Right lobe of liver (tissue), 6 donors: Measurements from ENCODE around the gene FGF14. TPM values are rescaled to one million over a fixed set of nuclear protein-coding genes. Genes with fewer than 3 reads are reported as not detected.

ENCODE experiments used
- ATAC-seq, 4 donors: fragments of 200-7000 bp; cut with Tn5 transposase; one replicate each; pipeline ENCODE4 v1.9.1; 2020; ENCODE audit warnings: mild to moderate bottlenecking in 4 of 4, moderate library complexity in 4 of 4
- DNase-seq, 3 donors: peaks; one replicate each; pipeline ENCODE4 v3.0.0-alpha.2; 2020
- H3K27ac ChIP-seq, 3 donors: fragments of 200-600 bp; one replicate each; pipeline ENCODE4 v1.8.0; 2022
- H3K27me3 ChIP-seq, 2 donors: fragments of 200-600 bp; one replicate each; pipeline ENCODE4 v1.8.0; 2022
- H3K36me3 ChIP-seq, 4 donors: fragments of 200-600 bp; sonication (generic) in 1 of 4; one replicate each; pipeline versions ENCODE4 v1.5.1 to v1.8.0; 2017 to 2022; ENCODE audit warnings: control low read depth in 1 of 4
- H3K4me1 ChIP-seq, 4 donors: fragments of 200-600 bp; sonication (generic) in 1 of 4; one replicate each; pipeline versions ENCODE4 v1.5.1 to v1.8.0; 2017 to 2022; ENCODE audit warnings: control low read depth in 1 of 4
- H3K4me3 ChIP-seq, 3 donors: fragments of 200-600 bp; one replicate each; pipeline ENCODE4 v1.8.0; 2022
- H3K9me3 ChIP-seq, 4 donors: fragments of 200-600 bp; sonication (generic) in 1 of 4; one replicate each; pipeline versions ENCODE4 v1.5.1 to v1.8.0; 2017 to 2022; ENCODE audit warnings: control low read depth in 1 of 4
- CTCF ChIP-seq, 4 donors: fragments of 200-600 bp in 3 of 4; fragments of 450-650 bp in 1 of 4; IDR thresholded peaks; one replicate each; pipeline versions ENCODE4 v1.5.1 to v1.8.0; 2016 to 2022; ENCODE audit warnings: antibody characterized with exemption in 4 of 4, mild to moderate bottlenecking in 2 of 4
- POLR2A ChIP-seq: fragments of 450-650 bp; IDR thresholded peaks from one replicate; pipeline ENCODE4 v1.6.1; 2017; ENCODE audit warnings: antibody characterized with exemption, mild to moderate bottlenecking
- WGBS: methylation state at CpG from one replicate; pipeline ENCODE4 v1.1.6; 2018; ENCODE audit warnings: low coverage, low lambda C conversion rate; ENCODE audit not compliant: insufficient coverage; ENCODE audit errors: missing lambda C conversion rate; 5-methylcytosine and 5-hydroxymethylcytosine counted together
- intact Hi-C, 2 donors: fragments of 100-400 bp; cut with DNase I; formaldehyde crosslinking; loops; one replicate each; pipeline versions ENCODE4 v1.11.2 to v1.14.1; 2022
- long read RNA-seq: library from polyadenylated mRNA; unstranded; transcript quantifications from one replicate; pipeline ENCODE4 v2.0.0, GENCODE V29; 2019
- total RNA-seq, 6 experiments: library from RNA; depleted of rRNA in 2 of 6; stranded (reverse); fragments of >200 nt in 2 of 6; fragmentation: NEBNext Ultra II Directional in 3 of 6; extraction: Animal tissue kit (Norgen Biotek cat#: 25700) in 3 of 6; gene quantifications; one replicate each; pipeline versions ENCODE4 v1.1.0 to v1.2.4, GENCODE V29; 2016 to 2023
- donor health status: DM: no; HTN: yes; CAD: no.
- donor health status: DM: no; HTN: no; CAD: no.
- donor health status: DM: no; HTN: no; CAD: no.
- donor health status: DM: no; HTN: yes; CAD: no.
- donor health status: DM: no; HTN: yes; CAD: no.

The FGF14 gene
- 1 to 10 TPM in 4 of 6 experiments, under 1 TPM in 2; 0.42 to 6.3 (median 1.2) TPM for total RNA-seq
- long read RNA-seq, partial matches to known transcripts, result 0 of 1 reads
- long read RNA-seq, other reads (novel, unspliced or antisense), result 1 of 1 reads

DNA sequence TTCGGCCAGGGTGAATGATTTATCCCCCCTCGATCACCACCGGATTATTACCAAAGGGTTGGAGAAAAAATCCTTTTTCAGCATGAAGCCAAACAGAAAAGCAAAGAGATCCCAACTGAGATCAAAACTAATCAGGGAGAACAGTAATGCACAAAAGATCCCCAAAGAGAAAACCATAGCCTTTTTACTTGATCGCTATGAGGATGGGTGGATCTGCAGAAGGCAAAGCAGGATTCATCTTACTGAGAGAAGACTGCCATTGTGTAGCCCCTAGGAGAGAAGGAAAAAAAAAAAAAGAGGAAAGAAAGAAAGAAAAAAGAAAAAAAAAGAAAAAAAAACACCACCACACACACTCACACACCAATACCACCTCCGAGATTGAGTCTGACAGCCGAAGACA, at the start of gene FGF14:
FGF14 (minus strand) TSS at position 283 of the 400 bp plus-strand sequence.
- WGBS, result 4% methylated on average over 6 of the region's 6 CpGs
- H3K27me3 ChIP-seq, result no peaks in the 10 kb centered on the region
- no peaks in the 10 kb centered on the region for H3K9me3 ChIP-seq
- no peak for TF ChIP-seq POLR2A
- TF ChIP-seq CTCF (IDR thresholded peaks at IDR 0.05), result no peak
- no peaks in the 10 kb centered on the region for H3K36me3 ChIP-seq
- H3K4me3 ChIP-seq, result peak within 1 kb of the TSS; percentile 38 to 67 (median 60)
- intact Hi-C loops, result no loop called here
- H3K27ac ChIP-seq, result no peak within 1 kb of the TSS
- ATAC-seq (no peak), DNase-seq (no peak)
- H3K4me1 ChIP-seq, result peaks cover 0 to 10% (median 0%) of the 10 kb centered on the region in 4 donors

DNA sequence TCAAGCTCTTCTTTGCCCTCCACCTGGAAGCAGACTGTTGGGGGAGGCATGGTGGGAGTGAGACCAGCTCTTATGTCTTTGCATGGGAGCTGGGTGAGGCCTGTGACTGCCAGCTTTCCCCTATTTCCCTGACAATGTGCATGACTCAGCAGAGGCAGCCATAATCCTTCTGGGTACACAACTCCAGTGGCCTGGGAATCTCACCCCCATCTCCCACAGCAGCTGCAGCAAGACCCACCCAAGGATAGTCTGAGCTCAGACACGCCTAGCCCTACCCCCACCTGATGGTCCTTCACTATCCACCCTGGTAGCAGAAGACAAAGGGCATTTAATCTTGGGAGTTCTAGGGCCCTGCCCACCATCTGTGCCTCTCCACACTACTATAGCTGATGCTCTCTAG, 41.4 kb upstream of the FGF14 start:
- no peak for TF ChIP-seq CTCF (IDR thresholded peaks at IDR 0.05)
- no peak for TF ChIP-seq POLR2A
- H3K27ac ChIP-seq, result no peak overlapping the region
- no peak for ATAC-seq
- no peak for DNase-seq
- H3K4me1 ChIP-seq, result peaks cover 0 to 10% (median 0%) of the 10 kb centered on the region in 4 donors
- H3K9me3 ChIP-seq, result no peaks in the 10 kb centered on the region
- no peaks in the 10 kb centered on the region for H3K27me3 ChIP-seq
- WGBS, result no CpG with 5 or more reads among the region's 1 CpG
- intact Hi-C loops, result no loop called here
- no peak overlapping the region for H3K4me3 ChIP-seq
- no peaks in the 10 kb centered on the region for H3K36me3 ChIP-seq

DNA sequence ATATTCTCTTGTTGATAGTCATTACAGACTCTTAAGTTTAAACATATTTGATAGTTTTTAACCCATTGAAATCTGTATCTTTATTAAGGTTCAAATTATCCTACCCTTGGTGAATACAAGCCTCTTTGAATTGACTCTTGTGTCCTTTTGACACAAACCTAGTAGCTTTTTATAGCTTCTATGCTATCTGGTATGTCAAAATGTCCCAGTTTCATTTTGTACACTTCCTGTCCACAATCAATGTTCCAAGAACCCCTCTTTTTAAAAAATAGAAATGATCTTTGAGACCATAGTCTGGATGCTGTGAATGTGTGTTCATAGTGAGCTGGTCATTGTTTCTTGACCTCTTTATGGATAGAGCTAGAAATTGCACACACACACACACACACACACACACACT, 39.2 kb upstream of the FGF14 start:
- Histone ChIP-seq H3K9me3 (no peaks in the 10 kb centered on the region), H3K27ac (no peak overlapping the region), H3K4me3 (no peak overlapping the region), H3K36me3 (no peaks in the 10 kb centered on the region), H3K4me1 (peaks cover 0 to 10% (median 0%) of the 10 kb centered on the region in 4 donors), H3K27me3 (no peaks in the 10 kb centered on the region)
- intact Hi-C loops, result no loop called here
- DNase-seq, result no peak
- ATAC-seq, result no peak
- TF ChIP-seq CTCF (IDR thresholded peaks at IDR 0.05) (no peak), POLR2A (no peak)

DNA sequence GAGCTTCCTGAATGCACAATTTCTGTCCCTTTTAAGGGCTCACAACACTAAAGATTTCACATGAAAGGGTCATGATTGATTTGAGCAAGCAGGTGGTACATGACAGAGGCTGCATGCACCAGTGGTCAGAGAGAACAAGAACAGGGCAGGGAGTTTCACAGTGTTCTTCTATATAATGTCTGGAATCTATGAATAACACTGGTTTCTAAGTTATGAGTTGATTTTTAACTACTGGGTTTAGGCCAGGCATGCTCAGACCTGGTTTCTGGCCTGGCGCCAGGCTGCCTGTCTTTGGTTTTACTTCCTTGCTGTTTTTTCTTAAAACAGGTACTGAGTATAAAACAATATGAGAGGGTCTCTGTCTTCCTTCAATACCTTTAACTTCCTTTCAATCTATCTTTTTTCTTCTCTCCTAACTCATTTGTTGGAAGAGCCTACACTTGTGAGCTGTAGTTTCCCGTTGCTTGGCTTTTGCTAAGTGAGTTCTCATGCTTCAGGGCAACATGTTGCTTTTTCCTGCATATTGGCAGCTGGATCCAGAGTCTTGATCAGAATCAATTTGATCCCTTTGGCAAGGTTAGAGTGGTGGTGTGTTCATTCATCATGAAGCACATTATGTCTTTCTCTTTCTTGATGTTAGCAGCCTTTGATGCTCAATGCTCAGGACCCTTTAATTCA, 38.5 kb upstream of the FGF14 start:
- no peaks in the 10 kb centered on the region for H3K9me3 ChIP-seq
- H3K4me3 ChIP-seq, result peak overlapping the region in 1 of 3 donors; percentile 24
- no peaks in the 10 kb centered on the region for H3K36me3 ChIP-seq
- TF ChIP-seq CTCF (IDR thresholded peaks at IDR 0.05) (no peak), POLR2A (no peak)
- DNase-seq (peak; percentile 64 to 73 (median 65)), ATAC-seq (peak; percentile 51 to 75 (median 74))
- no peak overlapping the region for H3K27ac ChIP-seq
- 27% methylated on average over 2 of the region's 2 CpGs for WGBS
- H3K4me1 ChIP-seq, result peaks cover 0 to 10% (median 0%) of the 10 kb centered on the region in 4 donors
- H3K27me3 ChIP-seq, result no peaks in the 10 kb centered on the region
- intact Hi-C loops, result no loop called here
